Breast epithelium (tissue), 4 donors: ENCODE measurements around the gene PSMD2. TPM values are rescaled to one million over a fixed set of nuclear protein-coding genes. Genes with fewer than 3 reads are reported as not detected.
"Not testable (repeated sequence)": the region's sequence is repeated elsewhere in the genome, so short reads cannot be mapped to it uniquely, and the experiment has no call there.

Experiments
- DNase-seq, 2 donors: peaks; one replicate each; pipeline ENCODE4 v3.0.0-alpha.2; 2019; ENCODE audit warnings: low spot score in 2 of 2
- H3K27ac ChIP-seq, 2 donors: fragments of 200-600 bp; sonication (generic) in 1 of 2; one replicate each; pipeline ENCODE4 v1.5.1; 2016 to 2019; ENCODE audit warnings: mild to moderate bottlenecking in 1 of 2
- H3K27me3 ChIP-seq, 2 donors: fragments of 200-600 bp; sonication (generic) in 1 of 2; one replicate each; pipeline versions ENCODE4 v1.5.1 to v1.6.0; 2017 to 2019; ENCODE audit warnings: control low read depth in 1 of 2, mild to moderate bottlenecking in 1 of 2
- H3K36me3 ChIP-seq: fragments of 200-600 bp; one replicate; pipeline ENCODE4 v1.5.1; 2019
- H3K4me1 ChIP-seq, 2 donors: fragments of 200-600 bp; sonication (generic); one replicate each; pipeline ENCODE4 v1.5.1; 2016 to 2019; ENCODE audit warnings: control low read depth in 1 of 2
- H3K4me3 ChIP-seq, 3 donors: fragments of 200-600 bp; sonication (generic); 1 replicate in 2 of 3; 2 replicates in 1 of 3; pipeline ENCODE4 v1.5.1; 2016 to 2019; ENCODE audit warnings: mild to moderate bottlenecking in 3 of 3, moderate library complexity in 2 of 3
- H3K9me3 ChIP-seq, 2 donors: fragments of 200-600 bp; sonication (generic) in 1 of 2; one replicate each; pipeline ENCODE4 v1.5.1; 2016 to 2019; ENCODE audit warnings: control low read depth in 1 of 2
- CTCF ChIP-seq, 3 donors: fragments of 450-650 bp; IDR thresholded peaks; one replicate each; pipeline ENCODE4 v1.5.1; 2016 to 2017; ENCODE audit warnings: antibody characterized with exemption in 3 of 3, mild to moderate bottlenecking in 3 of 3, moderate library complexity in 3 of 3
- POLR2A ChIP-seq: fragments of 450-650 bp; IDR thresholded peaks from one replicate; pipeline ENCODE4 v1.6.1; 2016; ENCODE audit warnings: antibody characterized with exemption, mild to moderate bottlenecking, moderate library complexity
- POLR2AphosphoS5 ChIP-seq, 3 donors: sonication (generic); formaldehyde crosslinking; IDR thresholded peaks; one replicate each; pipeline ENCODE4 v1.6.1; 2017; ENCODE audit warnings: antibody characterized with exemption in 3 of 3
- intact Hi-C: fragments of 100-400 bp; cut with DNase I; formaldehyde crosslinking; loops from one replicate; pipeline ENCODE4 v1.15.1; 2023; ENCODE audit warnings: low total_unique reads
- total RNA-seq, 3 donors: library from RNA; depleted of rRNA; stranded (reverse); fragments of >200 nt; gene quantifications; one replicate each; pipeline ENCODE4 v1.1.0, GENCODE V29; 2016

Gene PSMD2
- total RNA-seq, 3 donors from 2014 or later = 201 to 275 (median 214) TPM

- Histone ChIP-seq H3K36me3 (peaks cover 4% of the 10 kb centered on the region), H3K9me3 (no peaks in the 10 kb centered on the region), H3K27ac (peak overlapping the region; percentile 98), H3K4me3 (peak overlapping the region in 2 of 3 donors; percentile 83 to 84), H3K27me3 (no peaks in the 10 kb centered on the region), H3K4me1 (peaks cover 8 to 11% of the 10 kb centered on the region in 2 donors)
- TF ChIP-seq POLR2A (no peak), CTCF (IDR thresholded peaks at IDR 0.05) (peak in 2 of 3 donors; percentile 9 to 11), POLR2AphosphoS5 (IDR thresholded peaks at IDR 0.05) (peak; percentile 31 to 63 (median 35))
- intact Hi-C loops = loop anchor here (1.0 kb wide), 1 partner anchor 23 kb away; the partner anchor contains the start of genes CLCN2 and POLR2H
- peak in 1 of 2 donors; percentile 71 for DNase-seq
These were observed 39.5 kb downstream of the PSMD2 start for GRCh38 chr3:184338511-184338945.

- no peak for DNase-seq
- H3K27me3 ChIP-seq = no peaks in the 10 kb centered on the region
- H3K36me3 ChIP-seq = no peaks in the 10 kb centered on the region
- no peaks in the 10 kb centered on the region for H3K9me3 ChIP-seq
- TF ChIP-seq CTCF (IDR thresholded peaks at IDR 0.05) = no peak
- TF ChIP-seq POLR2AphosphoS5 (IDR thresholded peaks at IDR 0.05) = no peak
- TF ChIP-seq POLR2A = no peak
- H3K27ac ChIP-seq = peak overlapping the region; percentile 98
- H3K4me3 ChIP-seq = peak overlapping the region in 2 of 3 donors; percentile 83 to 84
- intact Hi-C loops = no loop called here
- H3K4me1 ChIP-seq = peaks cover 8 to 11% of the 10 kb centered on the region in 2 donors
These were observed 40.0 kb downstream of the PSMD2 start for GRCh38 chr3:184339001-184339400.

GRCh38 chr3:184339451-184340135 lies 40.6 kb downstream of the PSMD2 start:
- H3K4me3 ChIP-seq, intact Hi-C loops, H3K36me3 ChIP-seq, H3K27me3 ChIP-seq, H3K9me3 ChIP-seq, DNase-seq: not testable (repeated sequence)
- Histone ChIP-seq H3K27ac (peak overlapping the region in 1 of 2 donors; percentile 98), H3K4me1 (peaks cover 8 to 11% of the 10 kb centered on the region in 2 donors)

GRCh38 chr3:184341925-184342324 lies 42.9 kb downstream of the PSMD2 start:
- Histone ChIP-seq H3K27me3 (no peaks in the 10 kb centered on the region), H3K4me3 (no peak overlapping the region), H3K27ac (peak overlapping the region in 1 of 2 donors; percentile 22), H3K9me3 (no peaks in the 10 kb centered on the region), H3K36me3 (no peaks in the 10 kb centered on the region), H3K4me1 (peaks cover 8 to 11% of the 10 kb centered on the region in 2 donors)
- intact Hi-C loops = no loop called here
- DNase-seq = peak in 1 of 2 donors; percentile 83
- TF ChIP-seq CTCF (IDR thresholded peaks at IDR 0.05) (no peak), POLR2A (no peak), POLR2AphosphoS5 (IDR thresholded peaks at IDR 0.05) (no peak)

GRCh38 chr3:184343200-184343876 lies 44.3 kb downstream of the PSMD2 start:
- Histone ChIP-seq H3K36me3 (no peaks in the 10 kb centered on the region), H3K27ac (no peak overlapping the region), H3K9me3 (no peaks in the 10 kb centered on the region), H3K27me3 (no peaks in the 10 kb centered on the region), H3K4me3 (no peak overlapping the region), H3K4me1 (peaks cover 1 to 4% of the 10 kb centered on the region in 2 donors)
- TF ChIP-seq CTCF (IDR thresholded peaks at IDR 0.05) = no peak
- TF ChIP-seq POLR2A = no peak
- no peak for TF ChIP-seq POLR2AphosphoS5 (IDR thresholded peaks at IDR 0.05)
- intact Hi-C loops = no loop called here
- no peak for DNase-seq
